ENCODE measurements around the gene GLP1R.
A peak's percentile ranks its signal among the peaks of the same experiment; 100 is the strongest.

GLP1R gene

DNA sequence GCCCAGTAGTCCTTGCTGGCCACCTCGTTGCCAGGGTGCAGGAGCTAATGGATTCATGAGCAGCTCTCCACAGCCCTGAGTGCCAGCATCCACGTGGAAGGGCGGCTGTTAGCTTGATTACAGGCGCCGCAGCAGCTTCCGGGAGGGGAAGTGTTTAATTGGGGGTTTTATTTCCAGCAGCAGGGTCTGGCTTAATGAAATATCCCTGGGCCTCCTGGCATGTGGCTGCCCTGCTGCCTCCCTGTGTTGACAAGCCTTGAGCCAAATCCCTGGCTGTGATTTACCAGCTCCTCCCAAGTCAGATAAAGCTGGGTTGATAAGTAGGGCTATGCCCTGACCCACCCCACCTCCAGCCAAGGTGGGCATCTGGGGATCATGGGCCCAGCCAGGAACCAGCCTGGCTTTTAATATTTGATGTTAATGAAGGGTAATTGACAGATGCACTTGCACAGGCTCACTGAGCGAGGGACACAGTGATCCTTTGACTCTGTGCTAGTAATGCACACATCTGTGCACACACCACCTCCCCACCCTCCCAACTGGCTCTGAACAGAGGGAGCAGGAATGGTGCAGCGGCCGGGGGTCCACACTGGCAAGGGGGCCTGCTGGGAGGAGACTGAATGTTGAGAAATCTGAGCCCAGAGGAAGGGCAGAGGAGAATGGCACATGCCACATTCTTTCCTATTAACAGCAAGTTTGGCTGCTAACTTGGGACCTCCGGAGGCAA, 13.6 kb downstream of the GLP1R start:
- no peak for DNase-seq (ENCODE audit: low read depth)

DNA sequence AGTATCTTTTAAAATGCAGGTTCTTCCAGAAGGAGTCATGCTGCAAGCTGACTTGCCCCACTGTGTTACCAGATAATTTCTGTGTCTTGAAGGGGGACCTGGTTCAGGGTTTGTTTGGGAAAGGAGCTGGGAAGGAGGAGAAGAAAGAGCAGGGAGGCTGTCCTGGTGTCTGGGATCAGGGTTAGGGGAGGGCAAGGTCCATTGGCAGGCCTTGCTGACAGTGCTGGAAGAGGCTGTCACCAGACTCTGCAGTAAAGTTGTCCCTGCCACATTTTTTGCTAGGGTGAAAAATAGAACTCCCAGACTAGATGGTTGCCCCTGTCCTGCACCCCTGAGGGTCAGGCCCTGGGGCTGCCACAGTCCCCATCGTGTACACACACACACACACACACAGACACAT, 14.9 kb downstream of the GLP1R start:
- DNase-seq (ENCODE audit: low read depth): no peak

DNA sequence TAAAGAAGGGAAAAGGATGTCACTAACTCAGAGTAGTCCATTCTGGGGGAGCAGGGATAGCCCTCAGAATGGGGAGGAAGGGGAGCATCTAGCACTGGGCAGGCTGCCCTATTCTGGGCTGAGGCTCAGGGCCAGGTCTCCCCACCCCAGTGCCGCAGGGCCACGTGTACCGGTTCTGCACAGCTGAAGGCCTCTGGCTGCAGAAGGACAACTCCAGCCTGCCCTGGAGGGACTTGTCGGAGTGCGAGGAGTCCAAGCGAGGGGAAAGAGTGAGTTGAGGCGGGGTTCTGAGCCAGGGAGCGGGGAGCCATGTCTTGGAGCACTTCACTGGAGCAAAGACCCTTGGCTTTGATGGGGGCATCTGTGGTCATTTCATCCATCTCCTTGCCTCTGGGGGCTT, 17.0 kb downstream of the GLP1R start:
- DNase-seq (ENCODE audit: low read depth): no peak

DNA sequence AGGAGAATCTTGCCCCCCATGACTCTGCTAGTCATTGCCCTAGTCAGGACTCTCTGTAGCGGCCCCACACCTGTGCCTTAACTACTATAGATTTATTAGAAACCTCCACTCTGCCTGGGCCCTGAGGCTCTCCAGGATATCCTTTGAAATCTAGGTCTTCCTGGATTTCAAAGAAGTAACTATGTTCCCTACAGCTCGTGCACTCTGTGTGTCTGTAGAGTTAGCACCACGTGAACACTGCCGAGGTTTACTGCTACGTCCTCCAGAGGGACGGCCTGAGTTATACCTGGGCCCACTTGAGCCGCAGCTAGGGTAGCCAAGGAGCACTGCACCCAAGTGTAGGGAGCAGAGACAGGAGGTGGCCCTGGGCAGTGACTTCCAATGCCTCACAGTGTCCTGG, 19.8 kb downstream of the GLP1R start:
- no peak for DNase-seq (ENCODE audit: low read depth)

DNA sequence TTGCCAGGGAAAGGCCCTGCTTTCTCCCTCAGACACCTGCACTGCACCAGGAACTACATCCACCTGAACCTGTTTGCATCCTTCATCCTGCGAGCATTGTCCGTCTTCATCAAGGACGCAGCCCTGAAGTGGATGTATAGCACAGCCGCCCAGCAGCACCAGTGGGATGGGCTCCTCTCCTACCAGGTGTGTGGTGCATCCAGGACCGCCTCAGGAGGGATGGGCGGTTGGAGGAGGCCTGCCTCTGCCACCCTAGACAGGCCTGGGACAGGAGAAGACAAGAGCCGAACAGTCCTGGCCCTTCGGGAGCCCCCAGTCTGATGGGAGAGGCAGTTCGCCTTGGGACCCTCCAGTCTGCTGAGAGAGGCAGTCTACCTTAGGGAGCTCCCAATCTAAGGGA, 24.2 kb downstream of the GLP1R start:
- DNase-seq (ENCODE audit: low read depth): no peak

DNA sequence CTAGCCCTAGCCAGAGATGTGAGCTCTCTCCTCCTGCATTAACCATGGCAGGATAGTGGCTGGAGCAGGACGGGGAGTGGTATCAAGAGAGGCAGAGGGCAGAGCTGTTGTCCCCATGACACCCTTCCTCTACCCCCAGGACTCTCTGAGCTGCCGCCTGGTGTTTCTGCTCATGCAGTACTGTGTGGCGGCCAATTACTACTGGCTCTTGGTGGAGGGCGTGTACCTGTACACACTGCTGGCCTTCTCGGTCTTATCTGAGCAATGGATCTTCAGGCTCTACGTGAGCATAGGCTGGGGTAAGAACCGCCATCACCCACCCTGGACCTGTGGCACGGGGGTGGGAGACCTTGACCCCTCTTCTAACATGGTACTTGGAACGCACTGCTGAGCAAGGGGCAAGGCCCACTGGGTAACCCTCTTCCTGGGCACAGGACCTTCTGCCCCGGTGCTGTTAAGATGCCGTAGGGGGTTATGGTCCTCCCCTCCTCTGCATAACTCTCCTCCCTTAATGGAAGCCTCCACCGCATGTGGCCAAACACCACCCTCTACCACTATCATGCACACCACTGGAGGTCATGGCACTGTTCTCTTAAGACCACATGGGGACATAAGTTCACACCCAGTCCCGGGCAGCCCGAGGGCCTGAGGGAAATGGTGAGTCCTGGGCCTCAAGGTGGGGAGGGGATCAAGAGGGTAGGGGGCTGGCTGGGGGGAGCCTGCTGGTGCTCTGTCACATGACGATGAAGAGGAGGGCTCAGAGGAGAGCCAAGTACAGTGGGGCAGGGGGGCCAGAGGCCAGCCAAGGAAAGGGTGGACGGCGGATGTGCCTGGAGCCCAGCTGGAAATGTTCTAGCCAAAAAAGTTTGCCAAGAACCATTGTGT, 25.1 kb downstream of the GLP1R start:
- no peak for DNase-seq (ENCODE audit: low read depth)

DNA sequence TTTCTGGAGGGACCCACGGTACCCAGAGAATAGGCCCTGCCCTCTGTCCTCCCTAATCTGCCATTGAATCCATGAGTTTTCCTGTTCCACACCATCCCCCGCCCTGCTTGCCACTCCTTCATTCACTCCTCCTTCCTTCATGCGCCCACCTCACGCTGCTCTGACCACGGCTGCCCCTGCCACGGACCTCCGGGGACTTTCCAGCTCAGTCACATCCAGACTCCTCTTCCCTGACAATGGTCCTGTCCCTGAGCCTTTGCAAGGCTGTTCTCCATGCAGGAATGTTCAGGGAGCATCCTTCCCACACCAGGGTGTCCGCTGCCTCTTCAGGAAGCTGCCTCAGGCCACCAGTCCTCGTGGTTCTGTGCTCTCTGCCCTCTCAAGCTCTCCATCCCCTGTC, 25.9 kb downstream of the GLP1R start:
- no peak for DNase-seq (ENCODE audit: low read depth)

DNA sequence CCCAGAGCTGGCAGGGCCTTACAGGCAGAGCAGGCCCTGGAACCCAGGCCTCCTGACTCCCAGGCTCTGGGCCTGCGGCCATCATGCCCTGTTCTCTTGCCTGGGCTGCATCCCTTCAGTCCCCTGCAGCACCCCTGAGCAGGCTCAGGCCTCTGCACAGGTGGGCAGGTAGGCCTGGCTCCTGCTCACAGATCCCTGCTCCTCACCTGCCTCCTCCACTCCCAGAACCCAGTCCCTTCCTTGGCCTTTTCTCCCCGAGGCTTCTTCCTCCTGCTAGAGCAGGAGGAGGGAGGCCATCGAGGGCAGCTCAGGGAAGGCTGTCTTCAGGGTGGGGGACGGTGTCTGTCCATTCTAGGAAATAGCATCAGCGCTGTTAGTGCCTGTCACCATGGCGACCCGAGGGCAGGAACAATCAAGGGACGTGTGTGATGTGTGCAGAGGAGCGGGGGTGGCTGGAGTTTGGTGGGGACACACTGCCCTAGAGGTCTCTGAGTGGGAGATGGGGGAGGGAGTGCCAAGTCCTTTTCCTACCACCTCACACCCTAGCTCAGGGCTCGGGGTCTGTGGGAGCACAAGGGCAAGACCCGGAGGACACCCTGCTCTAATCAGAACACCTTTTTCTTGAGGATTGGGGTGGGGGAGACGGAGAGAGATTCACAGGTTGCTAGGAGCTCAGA, 26.6 kb downstream of the GLP1R start:
- DNase-seq (ENCODE audit: low read depth): no peak

DNA sequence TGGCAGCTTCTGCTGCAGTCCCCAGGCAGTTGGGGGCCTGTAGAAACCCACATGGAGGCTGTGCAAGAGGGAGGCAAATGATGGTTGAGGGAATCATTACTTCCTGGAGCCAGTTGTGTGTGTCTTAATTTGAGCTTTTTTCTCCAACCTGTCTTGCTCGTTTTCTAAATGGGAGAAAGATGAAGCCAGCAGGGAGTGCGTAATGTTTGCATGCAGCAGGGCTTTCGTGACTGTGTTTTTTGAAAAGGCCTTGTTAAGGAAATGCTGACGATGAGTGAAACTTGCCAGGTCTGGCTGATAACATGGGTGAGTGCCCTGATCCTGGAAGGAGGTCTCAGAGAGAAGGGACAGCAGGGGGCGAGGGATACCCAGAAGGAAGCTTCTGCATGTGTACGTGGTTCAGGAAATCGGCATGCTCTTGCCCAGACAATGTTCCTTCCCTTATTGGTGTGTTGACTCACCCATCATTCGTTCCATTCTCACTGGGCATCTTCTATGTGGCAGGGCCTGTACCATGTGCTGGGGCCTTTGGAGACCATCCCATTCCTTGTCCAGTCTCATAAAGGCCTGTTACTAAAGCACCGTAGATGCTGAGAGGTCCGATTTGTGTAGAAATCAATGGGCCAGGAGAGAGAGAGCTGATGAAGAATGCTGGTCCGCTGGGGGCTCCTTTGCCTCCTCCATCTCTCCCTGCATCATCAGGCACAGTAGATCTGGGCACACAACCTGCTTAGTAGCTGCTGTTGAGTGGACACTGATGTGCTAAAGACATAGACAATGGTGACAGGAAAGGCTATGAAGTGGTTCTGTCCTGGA, 27.4 kb downstream of the GLP1R start:
- no peak for DNase-seq (ENCODE audit: low read depth)

DNA sequence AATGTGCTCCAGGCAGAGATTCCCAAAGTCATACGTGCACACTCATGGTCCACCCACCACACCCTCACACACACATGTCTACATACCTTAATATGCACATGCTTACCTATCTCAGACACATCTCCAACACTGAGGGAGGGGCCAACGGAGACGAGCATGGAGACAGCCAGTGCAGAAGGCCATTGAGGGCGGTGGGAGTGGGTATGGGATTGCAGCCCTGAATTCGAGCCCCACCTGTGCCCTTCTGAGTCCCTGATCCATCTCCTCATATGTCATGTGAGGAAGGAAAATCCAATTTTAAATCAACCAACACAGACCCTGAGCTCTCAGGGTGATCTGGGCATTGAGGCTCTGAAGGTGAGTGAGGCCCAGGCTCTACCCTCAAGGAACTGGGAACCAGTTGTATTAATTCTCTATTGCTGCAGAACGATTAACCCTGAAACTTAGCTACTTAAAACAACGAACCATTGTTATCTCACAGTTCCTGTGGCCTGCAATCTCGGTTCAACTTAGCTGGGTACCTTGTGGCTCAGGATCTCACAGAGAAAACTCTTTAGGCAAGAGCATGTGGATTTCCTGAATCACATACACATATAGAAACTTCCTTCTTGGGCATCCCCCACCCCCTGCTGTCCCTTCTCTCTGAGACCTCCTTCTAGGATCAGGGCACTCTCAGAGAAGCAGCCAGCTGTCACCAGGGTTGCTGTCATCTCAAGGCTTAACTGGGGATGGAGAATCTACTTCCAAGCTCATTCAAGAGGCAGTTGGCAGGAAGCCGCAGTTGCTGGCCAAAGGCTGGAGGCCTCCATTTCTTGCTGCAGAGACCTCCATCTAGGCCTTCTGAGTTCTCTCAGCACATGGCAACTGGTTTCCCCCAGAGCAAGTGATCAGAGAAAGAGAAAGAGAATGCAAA, 28.3 kb downstream of the GLP1R start:
- DNase-seq (ENCODE audit: low read depth): no peak

DNA sequence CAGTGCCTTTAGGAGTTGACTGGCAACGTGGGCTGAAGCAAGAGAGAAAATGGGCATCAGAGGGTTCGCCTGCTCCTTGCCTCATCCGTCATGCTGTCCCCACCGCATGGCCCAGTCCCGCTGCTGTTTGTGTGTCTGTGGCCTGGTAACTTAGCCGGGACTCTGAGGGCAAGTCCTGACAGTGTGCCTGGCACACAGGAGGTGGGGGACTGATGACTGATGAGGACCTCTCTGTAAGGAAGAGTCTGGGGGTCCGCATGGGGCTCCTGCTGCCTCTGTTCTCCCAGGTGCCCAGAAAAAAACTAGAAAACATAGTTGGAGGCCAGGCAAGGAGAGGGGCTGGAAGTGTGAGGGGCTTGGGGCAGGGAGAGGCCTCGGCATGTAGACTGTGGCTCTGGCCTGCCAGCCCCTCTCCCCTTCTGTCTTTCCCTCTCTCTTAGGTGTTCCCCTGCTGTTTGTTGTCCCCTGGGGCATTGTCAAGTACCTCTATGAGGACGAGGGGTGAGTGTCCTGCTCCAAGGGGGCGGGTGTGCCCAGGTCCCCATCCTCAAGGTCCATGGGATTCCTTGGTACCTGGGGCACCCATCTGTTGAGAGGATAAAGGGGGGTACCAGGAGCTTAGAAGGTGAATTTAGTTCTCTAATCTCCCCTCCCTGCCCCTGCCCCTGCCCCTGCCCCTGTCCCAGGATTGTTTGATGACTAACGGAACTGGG, 29.5 kb downstream of the GLP1R start:
- DNase-seq (ENCODE audit: low read depth): no peak

DNA sequence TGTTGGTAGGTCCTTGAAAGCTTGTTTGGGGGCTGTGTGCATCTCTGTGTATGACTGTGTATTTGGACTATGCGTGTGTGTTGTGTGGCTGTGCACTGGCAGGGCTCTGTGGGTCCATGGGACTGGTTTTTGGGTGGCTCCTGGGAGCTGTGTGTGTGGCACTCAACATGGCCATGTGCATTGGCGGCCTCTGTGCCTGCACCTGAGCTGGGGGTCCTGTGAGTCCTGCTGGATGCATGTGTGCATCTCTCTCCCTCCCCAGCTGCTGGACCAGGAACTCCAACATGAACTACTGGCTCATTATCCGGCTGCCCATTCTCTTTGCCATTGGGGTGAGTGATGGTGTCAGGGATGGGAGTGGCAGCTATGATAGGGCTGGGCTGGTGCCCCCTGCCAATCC, 30.1 kb downstream of the GLP1R start:
- DNase-seq (ENCODE audit: low read depth): no peak

DNA sequence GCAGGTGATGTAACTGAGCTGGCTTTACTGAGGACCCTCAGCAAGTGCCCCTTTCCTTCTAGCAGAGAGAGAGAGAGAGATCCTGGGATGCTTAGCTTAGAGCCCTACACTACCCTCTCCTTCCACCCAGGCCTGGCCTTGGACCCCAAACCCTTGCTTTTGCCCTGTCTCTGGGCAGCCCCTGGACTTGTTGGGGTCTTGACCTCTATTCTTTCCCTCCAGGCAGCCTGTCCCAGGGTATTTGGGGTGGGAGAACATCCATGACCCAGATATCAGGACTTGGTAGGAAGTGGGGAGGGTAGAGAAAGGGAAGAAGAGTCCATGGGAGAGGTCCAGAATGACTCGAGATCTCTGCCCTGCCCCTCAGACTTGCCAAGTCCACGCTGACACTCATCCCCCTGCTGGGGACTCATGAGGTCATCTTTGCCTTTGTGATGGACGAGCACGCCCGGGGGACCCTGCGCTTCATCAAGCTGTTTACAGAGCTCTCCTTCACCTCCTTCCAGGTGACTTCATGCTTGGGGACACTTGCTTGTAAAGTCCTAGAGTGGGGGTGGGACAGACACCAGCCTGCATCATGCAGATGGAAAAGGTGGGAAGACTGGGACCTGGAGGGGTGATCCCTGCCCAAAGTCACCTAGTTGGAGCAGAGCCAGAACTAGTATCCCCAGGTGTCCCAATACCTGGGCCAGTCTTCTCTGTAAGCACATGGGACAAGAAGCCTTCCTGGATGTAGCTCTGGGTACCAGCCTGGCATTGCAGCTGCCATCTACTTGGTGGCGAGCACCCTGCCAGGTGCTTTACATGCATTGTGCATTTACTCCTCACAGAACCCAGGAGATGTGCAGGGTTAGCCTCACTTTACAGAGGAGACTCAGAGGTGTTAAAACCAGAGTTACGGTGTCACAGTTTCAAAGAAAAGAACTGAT, 30.9 kb downstream of the GLP1R start:
- DNase-seq (ENCODE audit: low read depth): no peak

DNA sequence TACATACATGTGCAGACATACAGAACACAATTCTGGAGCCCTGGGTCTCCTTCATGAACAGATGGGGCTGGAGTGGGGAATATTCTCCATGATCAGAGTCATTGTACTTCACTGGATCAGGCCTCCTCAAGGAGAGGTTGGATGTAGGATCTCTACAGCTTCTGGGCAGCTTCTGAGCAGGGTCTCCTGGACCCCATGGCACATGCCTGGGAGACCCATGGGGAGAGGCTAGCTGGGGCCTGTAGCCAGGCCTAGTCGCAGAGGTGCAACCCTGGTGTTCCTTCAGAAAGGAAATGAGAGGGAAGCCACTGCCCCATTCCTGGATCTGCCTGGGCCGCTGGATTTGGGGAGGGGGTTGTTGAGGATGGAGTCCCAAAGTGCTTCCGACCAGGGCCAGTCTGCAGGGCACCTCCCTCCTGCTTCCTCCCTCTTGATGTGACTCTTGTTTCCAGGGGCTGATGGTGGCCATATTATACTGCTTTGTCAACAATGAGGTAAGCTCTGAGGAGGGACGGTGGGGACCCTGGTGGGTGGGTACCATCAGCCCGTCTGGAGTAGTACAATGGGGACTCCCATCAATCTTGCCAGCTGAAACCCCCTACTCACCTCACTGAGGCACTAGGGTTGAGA, 31.8 kb downstream of the GLP1R start:
- DNase-seq (ENCODE audit: low read depth): no peak

DNA sequence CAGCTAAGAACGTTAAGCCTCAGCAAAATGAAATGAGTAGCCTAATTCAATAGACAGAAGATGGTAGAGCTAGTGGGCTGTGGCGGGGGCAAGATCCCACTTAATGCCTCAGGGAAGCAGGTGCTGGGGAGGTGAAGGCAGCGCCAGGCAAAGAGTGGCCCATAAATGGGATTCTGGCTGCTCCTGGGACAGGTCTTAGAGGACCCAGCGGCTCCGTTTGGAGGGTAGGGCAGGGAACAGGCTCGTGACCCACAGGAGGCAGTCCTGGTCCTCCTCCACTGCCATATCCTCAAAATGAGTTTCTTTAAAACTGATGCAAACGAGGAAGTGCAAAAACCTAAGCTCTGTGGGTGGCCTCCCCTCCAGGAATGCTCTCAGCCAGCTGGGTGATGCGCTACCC, 33.7 kb downstream of the GLP1R start:
- no peak for DNase-seq (ENCODE audit: low read depth)

DNA sequence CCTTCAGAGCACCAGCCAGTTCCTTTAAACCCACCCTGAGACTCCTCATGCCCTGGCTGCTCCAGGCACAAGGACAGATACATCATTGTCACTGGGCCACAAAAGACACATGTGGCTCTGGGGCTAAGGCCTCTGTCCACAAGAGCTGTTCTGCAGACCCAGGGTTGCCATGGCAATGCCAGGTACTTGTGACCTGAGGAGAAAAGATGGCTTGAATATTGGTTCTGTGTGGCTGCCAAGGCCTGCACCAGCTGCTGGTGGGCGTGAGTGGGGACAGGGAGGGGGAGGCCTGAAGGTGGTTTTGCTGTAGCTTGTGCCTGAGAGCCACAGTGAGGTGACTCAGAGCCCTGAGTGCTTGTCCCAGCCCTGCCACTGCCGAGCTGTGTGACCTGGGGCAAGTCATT, 34.7 kb downstream of the GLP1R start:
- DNase-seq (ENCODE audit: low read depth): peak; percentile 2

DNA sequence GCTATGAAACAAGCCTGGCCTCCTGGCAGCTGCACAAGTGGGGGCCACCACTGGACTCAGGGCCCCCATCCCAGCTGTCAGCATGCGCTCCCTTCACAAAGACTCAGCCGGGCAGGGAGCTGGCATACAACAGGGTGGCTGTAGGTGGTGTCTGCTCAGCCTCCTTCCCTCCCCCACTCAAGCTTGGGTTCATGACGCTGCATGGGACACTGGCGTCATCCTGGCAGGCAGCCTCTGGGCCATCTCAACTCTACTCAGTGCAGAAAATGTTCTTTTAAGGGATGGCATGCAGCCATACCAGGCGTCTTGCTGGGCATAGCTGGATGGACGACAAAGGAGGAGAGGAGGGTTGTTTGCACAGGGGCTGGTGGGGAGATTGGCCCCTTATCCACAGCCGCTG, 35.9 kb downstream of the GLP1R start:
- no peak for DNase-seq (ENCODE audit: low read depth)

DNA sequence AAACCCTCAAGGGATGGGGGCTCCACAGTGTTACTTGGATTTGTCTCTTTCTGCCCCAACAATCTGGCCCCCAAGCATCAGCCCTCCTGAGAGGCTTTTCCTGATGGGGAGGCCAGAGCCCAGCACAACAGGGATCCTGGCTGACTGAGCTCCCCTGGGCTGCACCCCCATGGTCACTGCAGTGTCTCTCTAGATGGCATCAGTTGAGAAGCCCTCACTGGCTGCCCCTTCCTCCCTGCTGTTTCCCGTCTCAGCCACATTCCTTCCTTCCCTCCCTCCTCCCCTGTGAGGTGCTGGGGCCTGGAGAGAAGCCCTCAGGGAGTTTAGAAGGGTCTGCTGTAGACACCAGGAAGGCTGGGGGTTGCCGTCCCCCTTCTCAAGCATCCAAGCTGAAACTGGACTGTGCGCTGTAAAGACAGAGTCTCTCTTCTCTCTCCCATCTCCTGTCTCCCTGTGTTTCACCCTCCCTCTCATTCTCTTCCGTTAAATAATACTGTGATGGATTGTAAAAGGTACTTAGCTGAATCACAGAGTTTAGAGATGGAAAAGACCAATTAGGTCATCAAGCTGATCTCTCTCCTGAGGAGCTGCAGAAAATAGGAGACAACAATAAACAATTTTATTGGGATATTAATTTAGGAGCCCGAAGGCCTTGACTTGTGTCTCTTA, 36.7 kb downstream of the GLP1R start:
- DNase-seq (ENCODE audit: low read depth): no peak
